Globus pallidus (tissue), 1 donor: ENCODE data around the gene TEX13A.

Source experiments
- DNase-seq: peaks from one replicate; pipeline ENCODE4 v3.0.0-alpha.2; 2015; ENCODE audit warnings: low spot score

The TEX13A gene

GRCh38 chrX:105173071-105173470 is 47.4 kb downstream of the TEX13A start:
- no peak for DNase-seq
